Measurements from ENCODE around the gene GRHL1.

- no peak for TF ChIP-seq POLR2A (IDR thresholded peaks at IDR 0.05)
- TF ChIP-seq CTCF (IDR thresholded peaks at IDR 0.05): no peak
These were observed 55.9 kb downstream of the GRHL1 start for GRCh38 chr2:10007435-10007834.
